ENCODE measurements around the gene ZFPM1.
A peak's percentile ranks its signal among the peaks of the same experiment; 100 is the strongest.

GRCh38 chr16:88442727-88443576 is 10.1 kb upstream of the ZFPM1 start:
- 0 out of 2 replicates have a peak, but pooled peaks have one; percentile 36 for TF ChIP-seq YY1 (IDR thresholded peaks at IDR 0.05; ENCODE audit: low read depth)
- TF ChIP-seq TAF1 (IDR thresholded peaks at IDR 0.05; ENCODE audit: low read depth) = no peak
- peak; percentile 97 for TF ChIP-seq MAX (IDR thresholded peaks at IDR 0.05)
- no peak for TF ChIP-seq EP300 (IDR thresholded peaks at IDR 0.05; ENCODE audit: borderline replicate concordance)
- peak; percentile 97 for TF ChIP-seq RAD21 (IDR thresholded peaks at IDR 0.05; ENCODE audit: low read depth)
- TF ChIP-seq, protein P1, sequence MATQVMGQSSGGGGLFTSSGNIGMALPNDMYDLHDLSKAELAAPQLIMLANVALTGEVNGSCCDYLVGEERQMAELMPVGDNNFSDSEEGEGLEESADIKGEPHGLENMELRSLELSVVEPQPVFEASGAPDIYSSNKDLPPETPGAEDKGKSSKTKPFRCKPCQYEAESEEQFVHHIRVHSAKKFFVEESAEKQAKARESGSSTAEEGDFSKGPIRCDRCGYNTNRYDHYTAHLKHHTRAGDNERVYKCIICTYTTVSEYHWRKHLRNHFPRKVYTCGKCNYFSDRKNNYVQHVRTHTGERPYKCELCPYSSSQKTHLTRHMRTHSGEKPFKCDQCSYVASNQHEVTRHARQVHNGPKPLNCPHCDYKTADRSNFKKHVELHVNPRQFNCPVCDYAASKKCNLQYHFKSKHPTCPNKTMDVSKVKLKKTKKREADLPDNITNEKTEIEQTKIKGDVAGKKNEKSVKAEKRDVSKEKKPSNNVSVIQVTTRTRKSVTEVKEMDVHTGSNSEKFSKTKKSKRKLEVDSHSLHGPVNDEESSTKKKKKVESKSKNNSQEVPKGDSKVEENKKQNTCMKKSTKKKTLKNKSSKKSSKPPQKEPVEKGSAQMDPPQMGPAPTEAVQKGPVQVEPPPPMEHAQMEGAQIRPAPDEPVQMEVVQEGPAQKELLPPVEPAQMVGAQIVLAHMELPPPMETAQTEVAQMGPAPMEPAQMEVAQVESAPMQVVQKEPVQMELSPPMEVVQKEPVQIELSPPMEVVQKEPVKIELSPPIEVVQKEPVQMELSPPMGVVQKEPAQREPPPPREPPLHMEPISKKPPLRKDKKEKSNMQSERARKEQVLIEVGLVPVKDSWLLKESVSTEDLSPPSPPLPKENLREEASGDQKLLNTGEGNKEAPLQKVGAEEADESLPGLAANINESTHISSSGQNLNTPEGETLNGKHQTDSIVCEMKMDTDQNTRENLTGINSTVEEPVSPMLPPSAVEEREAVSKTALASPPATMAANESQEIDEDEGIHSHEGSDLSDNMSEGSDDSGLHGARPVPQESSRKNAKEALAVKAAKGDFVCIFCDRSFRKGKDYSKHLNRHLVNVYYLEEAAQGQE (IDR thresholded peaks at IDR 0.05; ENCODE audit: low read depth) = no peak
- TF ChIP-seq ZBTB7A (IDR thresholded peaks at IDR 0.05; ENCODE audit: low read depth) = peak; percentile 71; the same call in 1 of the 2 replicates
- TF ChIP-seq FOXM1 (IDR thresholded peaks at IDR 0.05; ENCODE audit: borderline replicate concordance, low read depth) = no peak
- no peak for TF ChIP-seq EGR1 (IDR thresholded peaks at IDR 0.05)
- TF ChIP-seq CREB1 (IDR thresholded peaks at IDR 0.05; ENCODE audit: low read depth) = no peak
